Measurements from ENCODE around the gene SLC23A1.

The SLC23A1 gene

DNA sequence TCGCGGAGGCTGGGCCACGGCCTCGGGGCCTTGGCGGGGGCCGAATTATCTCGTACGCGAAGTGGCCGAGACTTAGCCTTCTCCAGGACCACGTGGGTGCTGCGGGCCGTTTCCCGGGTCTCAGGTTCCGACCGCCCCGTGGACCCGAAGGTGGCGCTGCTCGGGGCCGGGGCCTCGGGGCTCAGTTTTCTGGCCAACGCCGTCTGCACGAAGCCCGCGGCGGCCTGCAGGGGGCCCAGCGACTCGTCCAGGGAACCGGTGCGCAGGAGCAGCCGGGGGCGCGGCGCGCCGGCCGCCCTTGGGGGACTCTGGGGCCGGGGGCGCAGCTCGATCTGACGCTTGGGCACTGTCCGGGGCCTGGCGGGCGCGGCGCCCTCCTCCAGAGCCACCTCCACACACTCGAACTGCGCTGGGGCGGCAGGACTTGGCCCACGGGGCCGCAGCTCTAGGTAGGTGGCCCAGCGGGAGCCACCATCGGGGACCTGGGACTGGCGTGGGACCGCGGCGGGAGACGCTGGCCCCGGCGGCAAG lies 11.1 kb upstream of the SLC23A1 start:
- peak overlapping the region; percentile 42 for H3K4me3 ChIP-seq (ENCODE audit: low read length)
- DNase-seq (ENCODE audit: low read depth): no peak
- TF ChIP-seq, protein P1, sequence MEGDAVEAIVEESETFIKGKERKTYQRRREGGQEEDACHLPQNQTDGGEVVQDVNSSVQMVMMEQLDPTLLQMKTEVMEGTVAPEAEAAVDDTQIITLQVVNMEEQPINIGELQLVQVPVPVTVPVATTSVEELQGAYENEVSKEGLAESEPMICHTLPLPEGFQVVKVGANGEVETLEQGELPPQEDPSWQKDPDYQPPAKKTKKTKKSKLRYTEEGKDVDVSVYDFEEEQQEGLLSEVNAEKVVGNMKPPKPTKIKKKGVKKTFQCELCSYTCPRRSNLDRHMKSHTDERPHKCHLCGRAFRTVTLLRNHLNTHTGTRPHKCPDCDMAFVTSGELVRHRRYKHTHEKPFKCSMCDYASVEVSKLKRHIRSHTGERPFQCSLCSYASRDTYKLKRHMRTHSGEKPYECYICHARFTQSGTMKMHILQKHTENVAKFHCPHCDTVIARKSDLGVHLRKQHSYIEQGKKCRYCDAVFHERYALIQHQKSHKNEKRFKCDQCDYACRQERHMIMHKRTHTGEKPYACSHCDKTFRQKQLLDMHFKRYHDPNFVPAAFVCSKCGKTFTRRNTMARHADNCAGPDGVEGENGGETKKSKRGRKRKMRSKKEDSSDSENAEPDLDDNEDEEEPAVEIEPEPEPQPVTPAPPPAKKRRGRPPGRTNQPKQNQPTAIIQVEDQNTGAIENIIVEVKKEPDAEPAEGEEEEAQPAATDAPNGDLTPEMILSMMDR (IDR thresholded peaks at IDR 0.05; ENCODE audit: insufficient read depth, low read depth, low read length, missing control alignments): no peak

DNA sequence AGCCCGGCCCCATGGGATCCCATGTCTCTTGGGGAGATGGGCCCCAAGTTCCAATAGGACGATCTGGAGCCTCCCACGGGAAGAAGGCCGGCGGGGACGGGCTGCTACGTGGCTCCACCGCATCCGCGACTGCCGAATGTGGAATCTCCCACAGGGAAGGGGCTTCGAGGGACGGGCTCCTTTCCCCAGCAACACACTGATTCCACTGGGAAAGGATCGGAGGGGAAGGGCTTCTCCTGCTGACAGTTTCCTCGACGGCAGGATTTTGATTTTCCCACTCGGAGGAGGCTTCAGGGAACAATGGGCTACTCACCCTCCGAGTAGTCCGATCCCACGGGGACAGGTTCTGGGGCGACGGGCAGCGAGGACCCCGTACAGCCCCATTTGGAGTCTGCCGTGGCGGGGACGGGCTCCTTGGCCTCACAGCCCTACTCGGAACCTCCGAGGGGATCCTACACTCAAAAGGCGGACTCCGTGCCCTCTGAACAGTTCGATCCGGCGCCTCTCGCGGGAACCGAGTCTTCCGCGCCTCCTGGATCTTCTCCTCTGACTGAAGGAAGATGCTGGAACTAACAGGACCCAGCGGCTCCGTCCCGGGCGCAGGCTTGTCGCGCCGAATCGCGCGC lies 10.5 kb upstream of the SLC23A1 start:
- TF ChIP-seq, protein P1 (IDR thresholded peaks at IDR 0.05; ENCODE audit: insufficient read depth, low read depth, low read length, missing control alignments): no peak
- no peak for DNase-seq (ENCODE audit: low read depth)
- peak overlapping the region; percentile 42 for H3K4me3 ChIP-seq (ENCODE audit: low read length)

DNA sequence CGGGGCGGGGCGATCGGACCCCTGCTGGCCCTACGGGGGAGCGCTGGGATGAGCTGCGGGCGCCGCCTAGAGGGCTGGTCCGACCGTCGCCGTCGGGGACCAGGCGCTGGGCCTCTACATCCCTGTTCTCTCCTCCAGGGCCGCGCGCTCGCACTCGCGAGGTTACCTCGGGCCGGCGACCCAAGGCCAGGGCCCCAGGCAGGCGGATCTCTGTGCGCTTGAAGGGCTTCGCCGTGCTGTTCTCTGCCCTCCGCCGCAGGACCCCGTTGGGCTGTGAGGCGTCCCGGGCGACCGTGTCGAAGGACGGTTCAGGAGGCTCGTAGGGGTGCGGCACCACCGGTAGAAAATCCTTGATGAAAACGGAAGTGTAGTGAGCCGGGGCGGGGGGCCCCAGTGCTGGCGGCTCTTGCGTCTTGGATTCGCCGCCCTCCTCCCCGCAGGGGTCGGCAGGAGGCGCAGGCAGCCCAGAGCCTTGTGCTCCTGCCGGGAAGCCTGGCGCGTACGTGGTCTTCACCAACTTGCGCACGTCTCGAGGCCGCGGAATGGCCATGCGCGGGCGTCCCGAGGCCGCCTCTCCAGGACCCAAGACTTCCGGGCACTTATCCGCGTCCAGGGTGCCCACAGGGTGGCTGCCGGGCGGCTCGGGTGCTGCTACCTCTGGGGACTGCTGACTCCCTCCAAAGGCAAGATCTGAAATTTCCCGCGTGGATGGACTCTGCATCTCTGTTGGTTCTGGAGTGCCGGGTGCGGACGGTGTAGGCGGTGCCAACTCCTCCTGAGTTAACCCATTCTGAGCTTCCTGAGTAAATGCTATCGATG lies 9.8 kb upstream of the SLC23A1 start:
- TF ChIP-seq, protein P1 (IDR thresholded peaks at IDR 0.05; ENCODE audit: insufficient read depth, low read depth, low read length, missing control alignments): peak; percentile 40
- peak overlapping the region; percentile 42 for H3K4me3 ChIP-seq (ENCODE audit: low read length)
- DNase-seq (ENCODE audit: low read depth): peak; percentile 80

- H3K4me3 ChIP-seq (ENCODE audit: low read length): peak overlapping the region; percentile 29
- TF ChIP-seq, protein P1 (IDR thresholded peaks at IDR 0.05; ENCODE audit: insufficient read depth, low read depth, low read length, missing control alignments): no peak
- DNase-seq (ENCODE audit: low read depth): no peak
These were observed 9.2 kb upstream of the SLC23A1 start for GRCh38 chr5:139392324-139392677.

DNA sequence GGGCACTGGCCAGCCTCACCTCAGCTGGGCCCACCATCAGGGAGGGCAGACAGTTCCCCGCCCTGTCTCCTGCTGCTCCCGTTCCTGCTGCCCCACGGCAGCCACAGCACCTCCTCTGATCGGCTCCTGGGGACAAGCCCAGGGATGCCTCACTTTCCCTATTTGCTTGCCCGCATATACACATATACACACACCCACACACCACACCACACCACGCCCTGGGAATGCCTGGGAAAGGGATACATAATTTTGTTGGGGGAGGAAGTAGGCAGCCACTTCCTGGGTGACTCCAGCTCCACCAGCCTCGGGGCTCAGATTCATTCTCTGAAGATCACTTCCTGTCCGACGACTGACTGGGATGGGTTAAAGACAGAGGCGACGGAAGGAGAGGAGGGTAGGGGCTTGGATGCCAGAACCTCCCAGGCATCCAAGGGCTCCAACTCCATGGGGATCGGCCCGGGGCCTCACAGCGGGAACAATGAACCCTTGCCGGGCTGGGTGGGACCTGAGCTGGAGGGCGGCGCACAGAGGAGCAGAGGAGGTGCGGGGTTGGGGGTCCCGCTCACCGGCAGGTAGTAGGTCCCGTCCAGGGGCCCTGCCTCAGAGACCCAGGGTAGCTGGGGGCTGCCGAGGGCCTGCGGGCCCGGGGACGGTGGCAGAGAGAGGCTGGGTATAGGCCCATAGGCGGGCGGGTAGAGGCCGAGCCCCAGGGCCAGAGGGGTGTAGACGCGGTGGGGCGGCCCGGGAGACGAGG lies 8.7 kb upstream of the SLC23A1 start:
- H3K4me3 ChIP-seq (ENCODE audit: low read length): peak overlapping the region; percentile 29
- peak; percentile 96 for DNase-seq (ENCODE audit: low read depth)
- TF ChIP-seq, protein P1 (IDR thresholded peaks at IDR 0.05; ENCODE audit: insufficient read depth, low read depth, low read length, missing control alignments): no peak

GRCh38 chr5:139390639-139391569 lies 7.8 kb upstream of the SLC23A1 start:
- TF ChIP-seq, protein P1 (IDR thresholded peaks at IDR 0.05; ENCODE audit: insufficient read depth, low read depth, low read length, missing control alignments): no peak
- H3K4me3 ChIP-seq (ENCODE audit: low read length): no peak overlapping the region
- DNase-seq (ENCODE audit: low read depth): no peak

Measured in epithelial cell of esophagus (primary cell).